GM12878 (cell line): ENCODE results near the gene GNAZ. TPM values are rescaled to one million over a fixed set of nuclear protein-coding genes. Genes with fewer than 3 reads are reported as not detected.

Experiments used
- ESRRA ChIP-seq: IDR thresholded peaks from 2 replicates; pipeline ENCODE4 v1.6.1; 2012; ENCODE audit warnings: mild to moderate bottlenecking, low read length, improper control_type of control experiment
- EZH2 ChIP-seq: IDR thresholded peaks from 2 replicates; pipeline ENCODE4 v1.6.1; 2012; ENCODE audit warnings: low read depth, mild to moderate bottlenecking, control low read depth, inconsistent platforms, low read length, borderline replicate concordance; ENCODE audit not compliant: control insufficient read depth
- IKZF1 ChIP-seq: fragments of 450-650 bp; conservative IDR thresholded peaks from 2 replicates; pipeline ENCODE4 v1.6.1; 2017; ENCODE audit warnings: antibody characterized with exemption, mild to moderate bottlenecking
- MAX ChIP-seq: IDR thresholded peaks from 2 replicates; pipeline ENCODE4 v1.6.1; 2012; ENCODE audit warnings: low read depth, low read length, improper control_type of control experiment
- MTA2 ChIP-seq: fragments of 450-650 bp; IDR thresholded peaks from 2 replicates; pipeline ENCODE4 v1.6.1; 2016; ENCODE audit warnings: low read depth, mild to moderate bottlenecking, moderate library complexity
- NFYA ChIP-seq: IDR thresholded peaks from 2 replicates; pipeline ENCODE4 v1.6.1; 2011; ENCODE audit warnings: low read depth, mild to moderate bottlenecking, low read length, improper control_type of control experiment, borderline replicate concordance
- NR2C1 ChIP-seq: fragments of 450-650 bp; IDR thresholded peaks from 2 replicates; pipeline ENCODE4 v1.6.1; 2017; ENCODE audit warnings: antibody characterized with exemption, mild to moderate bottlenecking, moderate library complexity
- SMAD1 ChIP-seq: fragments of 450-650 bp; IDR thresholded peaks from 2 replicates; pipeline ENCODE4 v1.6.1; 2018; ENCODE audit warnings: mild to moderate bottlenecking, low read depth; ENCODE audit not compliant: partially characterized antibody
- SP1 ChIP-seq: IDR thresholded peaks from one replicate; pipeline ENCODE4 v1.6.1; 2011; ENCODE audit warnings: low read depth, low read length
- USF1 ChIP-seq: IDR thresholded peaks from 2 replicates; pipeline ENCODE4 v1.6.1; 2011; ENCODE audit warnings: borderline replicate concordance, low read depth, mild to moderate bottlenecking, moderate library complexity, mixed read lengths, low read length; ENCODE audit not compliant: insufficient read depth; ENCODE audit errors: extremely low read length
- ZBTB33 ChIP-seq: fragments of 450-650 bp; IDR thresholded peaks from 2 replicates; pipeline ENCODE4 v1.6.1; 2017; ENCODE audit warnings: mild to moderate bottlenecking
- ZNF274 ChIP-seq: IDR thresholded peaks from one replicate; pipeline ENCODE4 v1.8.0; 2011; ENCODE audit not compliant: insufficient read length, insufficient read depth
- ZNF384 ChIP-seq: IDR thresholded peaks from 2 replicates; pipeline ENCODE4 v1.6.1; 2012; ENCODE audit warnings: low read depth, mild to moderate bottlenecking, low read length, improper control_type of control experiment, borderline replicate concordance
- ZZZ3 ChIP-seq: IDR thresholded peaks from 2 replicates; pipeline ENCODE4 v1.6.1; 2011; ENCODE audit warnings: low read depth; ENCODE audit not compliant: control insufficient read depth, insufficient read length
- polyA plus RNA-seq, 11 experiments: library from polyadenylated mRNA; depleted of rRNA in 4 of 11; unstranded in 6 of 11; stranded (reverse) in 5 of 11; fragments of >200 nt; fragmentation: Nextera tagmentation in 4 of 11; fragmentation: Illumina TruSeq in 1 of 11; extraction: Ambion mirVana in 4 of 11; extraction: Trizol in 1 of 11; gene quantifications; 1 replicate in 1 of 11; 2 replicates in 10 of 11; pipeline versions ENCODE4 v1.2.1 to v1.2.3, GENCODE V29; 2011 to 2016; ENCODE audit warnings: inconsistent platforms in 2 of 11, missing spikeins in 2 of 11, low read depth in 1 of 11
- total RNA-seq, 4 experiments: library from RNA; depleted of rRNA in 3 of 4; stranded (reverse); fragments of >200 nt in 3 of 4; fragmentation: Illumina TruSeq in 1 of 4; extraction: Trizol in 1 of 4; gene quantifications; 2 replicates each; pipeline versions ENCODE4 v1.2.1 to v1.2.3, GENCODE V29; 2013 to 2021

Gene GNAZ
- total and polyA plus RNA-seq, 10 of the 15 experiments (the other 5 are each of a cell fraction or from before 2014, with no cell fraction given): 0.09 to 1.0 (median 0.44) TPM; not detected in 1

- TF ChIP-seq ZBTB33: no peak
- TF ChIP-seq MTA2: peak; percentile 70
- no peak for TF ChIP-seq USF1
- no peak for TF ChIP-seq NR2C1
- TF ChIP-seq NFYA: no peak
- no peak for TF ChIP-seq ZNF384
- TF ChIP-seq SMAD1: no peak
- peak; percentile 86 for TF ChIP-seq IKZF1
- no peak for TF ChIP-seq ZNF274
- TF ChIP-seq ZZZ3: no peak
- TF ChIP-seq ESRRA: no peak
- peak; percentile 9 for TF ChIP-seq SP1
- TF ChIP-seq EZH2: no peak
- no peak for TF ChIP-seq MAX
These were observed 15.6 kb upstream of the GNAZ start (continued) for GRCh38 chr22:23054531-23055257.
